Bronchial epithelial cell (primary cell): ENCODE measurements around the gene AGPAT3. TPM values are rescaled to one million over a fixed set of nuclear protein-coding genes. Genes with fewer than 3 reads are reported as not detected.

Experiments used
- DNase-seq: peaks from one replicate; pipeline ENCODE4 v3.0.0-alpha.2; 2010; ENCODE audit warnings: low read depth
- FAIRE-seq: peaks from 2 replicates; lab custom pipeline; 2011; peaks lifted over from hg19 to GRCh38; lab: Jason Lieb, UNC
- H3K27me3 ChIP-seq: 2 replicates; pipeline ENCODE4 v1.5.1; 2011; ENCODE audit warnings: low read length; ENCODE audit not compliant: control insufficient read depth, insufficient read depth
- H3K36me3 ChIP-seq: 2 replicates; pipeline ENCODE4 v1.5.1; 2011; ENCODE audit warnings: low read length; ENCODE audit not compliant: control insufficient read depth, insufficient read depth
- H3K4me3 ChIP-seq: 2 replicates; pipeline ENCODE4 v1.5.1; 2011; ENCODE audit warnings: mild to moderate bottlenecking, low read depth, low read length, control low read depth
- CTCF ChIP-seq: IDR thresholded peaks from 2 replicates; pipeline ENCODE4 v1.5.1; 2011; ENCODE audit warnings: mild to moderate bottlenecking, moderate library complexity, low read length, control low read depth, inconsistent platforms; ENCODE audit not compliant: insufficient read depth, severe bottlenecking
- total RNA-seq: library from RNA; depleted of rRNA; stranded (reverse); fragments of >200 nt; gene quantifications from 2 replicates; pipeline ENCODE4 v1.2.1, GENCODE V29; 2014

Gene AGPAT3
- total RNA-seq, 1 donor from 2014 or later = 40.5 TPM

GRCh38 chr21:43957611-43958362 lies 92.8 kb downstream of the AGPAT3 start:
- FAIRE-seq = no peak
- Histone ChIP-seq H3K36me3 (peaks cover 9% of the 10 kb centered on the region), H3K27me3 (no peaks in the 10 kb centered on the region), H3K4me3 (no peak overlapping the region)
- TF ChIP-seq CTCF = no peak
- no peak for DNase-seq

- TF ChIP-seq CTCF = no peak
- Histone ChIP-seq H3K4me3 (no peak overlapping the region), H3K36me3 (peaks cover 9% of the 10 kb centered on the region), H3K27me3 (no peaks in the 10 kb centered on the region)
- DNase-seq = no peak
- peak; percentile 100 for FAIRE-seq
Observed at GRCh38 chr21:43958364-43959158, 93.5 kb downstream of the AGPAT3 start.

- DNase-seq = no peak
Observed at GRCh38 chr21:43959231-43960116, 94.5 kb downstream of the AGPAT3 start.

GRCh38 chr21:43961382-43961909 lies 96.4 kb downstream of the AGPAT3 start:
- Histone ChIP-seq H3K27me3 (no peaks in the 10 kb centered on the region), H3K36me3 (peaks cover 8% of the 10 kb centered on the region), H3K4me3 (no peak overlapping the region)
- no peak for TF ChIP-seq CTCF
- no peak for DNase-seq
- FAIRE-seq = peak; percentile 52

More at GRCh38 chr21:43959231-43960116, 94.5 kb downstream of the AGPAT3 start:
- H3K36me3 ChIP-seq = peaks cover 9% of the 10 kb centered on the region
- no peaks in the 10 kb centered on the region for H3K27me3 ChIP-seq
- no peak overlapping the region for H3K4me3 ChIP-seq
- FAIRE-seq = no peak
- TF ChIP-seq CTCF = no peak

GRCh38 chr21:43965911-43966585 lies 101.0 kb downstream of the AGPAT3 start:
- Histone ChIP-seq H3K4me3 (no peak overlapping the region), H3K36me3 (peaks cover 10% of the 10 kb centered on the region), H3K27me3 (no peaks in the 10 kb centered on the region)
- FAIRE-seq (peak; percentile 43), DNase-seq (no peak)
- TF ChIP-seq CTCF = no peak
